Uterus (tissue), 4 donors: ENCODE measurements around the gene BTBD9. TPM values are rescaled to one million over a fixed set of nuclear protein-coding genes. Genes with fewer than 3 reads are reported as not detected.

Experiments
- DNase-seq, 2 donors: peaks; one replicate each; pipeline ENCODE4 v3.0.0-alpha.2; 2019 to 2020
- H3K27ac ChIP-seq, 2 donors: fragments of 200-600 bp; sonication (generic); 1 replicate in 1 of 2; 2 replicates in 1 of 2; pipeline ENCODE4 v1.5.1; 2016 to 2018
- H3K27me3 ChIP-seq, 2 donors: fragments of 200-600 bp; sonication (generic); one replicate each; pipeline ENCODE4 v1.5.1; 2018 to 2019; ENCODE audit warnings: control low read depth in 1 of 2
- H3K36me3 ChIP-seq, 2 donors: fragments of 200-600 bp; sonication (generic); one replicate each; pipeline ENCODE4 v1.5.1; 2019; ENCODE audit warnings: control low read depth in 1 of 2
- H3K4me1 ChIP-seq, 2 donors: fragments of 200-600 bp; sonication (generic); one replicate each; pipeline ENCODE4 v1.5.1; 2018 to 2019; ENCODE audit warnings: control low read depth in 1 of 2
- H3K4me3 ChIP-seq, 2 donors: fragments of 200-600 bp; sonication (generic); 1 replicate in 1 of 2; 2 replicates in 1 of 2; pipeline ENCODE4 v1.5.1; 2018 to 2019; ENCODE audit warnings: mild to moderate bottlenecking in 1 of 2
- H3K9me3 ChIP-seq, 2 donors: fragments of 200-600 bp; sonication (generic); one replicate each; pipeline ENCODE4 v1.5.1; 2019; ENCODE audit warnings: control low read depth in 1 of 2
- POLR2A ChIP-seq, 2 donors: fragments of 450-650 bp; IDR thresholded peaks; one replicate each; pipeline ENCODE4 v1.6.1; 2016; ENCODE audit warnings: antibody characterized with exemption in 2 of 2, mild to moderate bottlenecking in 1 of 2, moderate library complexity in 1 of 2
- intact Hi-C: fragments of 100-400 bp; cut with DNase I; formaldehyde crosslinking; loops from one replicate; pipeline ENCODE4 v1.15.1; 2023; ENCODE audit warnings: low total_unique reads
- total RNA-seq, 4 donors: library from RNA; depleted of rRNA in 3 of 4; stranded (reverse); fragments of >200 nt in 3 of 4; gene quantifications; one replicate each; pipeline versions ENCODE4 v1.1.0 to v1.2.4, GENCODE V29; 2014 to 2023
- TF ChIP-seq, protein P1 (sequence below), 4 experiments: fragments of 200-600 bp in 2 of 4; fragments of 450-650 bp in 2 of 4; sonication (generic) in 2 of 4; IDR thresholded peaks; one replicate each; pipeline ENCODE4 v1.5.1; 2016 to 2019; ENCODE audit warnings: antibody characterized with exemption in 4 of 4, mild to moderate bottlenecking in 2 of 4, moderate library complexity in 1 of 4
- donor health status: DM: yes; HTN: yes; CAD: no.

The BTBD9 gene
- total RNA-seq, 4 donors from 2014 or later: 10.3 to 50.3 (median 34.4) TPM

DNA sequence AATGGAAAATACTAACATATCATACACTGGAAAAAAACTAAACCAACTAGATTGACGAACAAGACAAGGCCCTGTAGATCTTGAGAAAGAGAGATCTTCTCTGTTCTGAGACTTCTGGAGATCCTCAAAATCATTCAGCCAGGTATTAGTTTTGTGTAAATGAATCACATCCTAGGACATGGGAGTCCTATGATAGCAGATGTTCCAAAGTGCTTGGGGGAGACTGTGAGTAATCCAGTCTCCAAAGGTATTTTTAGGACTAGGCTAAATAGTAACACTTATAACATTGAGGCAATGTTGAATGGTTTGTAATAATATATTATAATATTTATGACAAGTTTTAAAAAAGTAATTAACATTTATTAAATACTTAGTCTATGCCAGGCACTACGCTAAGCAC lies 275.0 kb downstream of the BTBD9 start:
- Histone ChIP-seq H3K4me3 (no peak overlapping the region), H3K4me1 (no peaks in the 10 kb centered on the region), H3K9me3 (no peaks in the 10 kb centered on the region), H3K27ac (no peak overlapping the region), H3K27me3 (no peaks in the 10 kb centered on the region), H3K36me3 (no peaks in the 10 kb centered on the region)
- intact Hi-C loops: no loop called here
- TF ChIP-seq, protein P1, sequence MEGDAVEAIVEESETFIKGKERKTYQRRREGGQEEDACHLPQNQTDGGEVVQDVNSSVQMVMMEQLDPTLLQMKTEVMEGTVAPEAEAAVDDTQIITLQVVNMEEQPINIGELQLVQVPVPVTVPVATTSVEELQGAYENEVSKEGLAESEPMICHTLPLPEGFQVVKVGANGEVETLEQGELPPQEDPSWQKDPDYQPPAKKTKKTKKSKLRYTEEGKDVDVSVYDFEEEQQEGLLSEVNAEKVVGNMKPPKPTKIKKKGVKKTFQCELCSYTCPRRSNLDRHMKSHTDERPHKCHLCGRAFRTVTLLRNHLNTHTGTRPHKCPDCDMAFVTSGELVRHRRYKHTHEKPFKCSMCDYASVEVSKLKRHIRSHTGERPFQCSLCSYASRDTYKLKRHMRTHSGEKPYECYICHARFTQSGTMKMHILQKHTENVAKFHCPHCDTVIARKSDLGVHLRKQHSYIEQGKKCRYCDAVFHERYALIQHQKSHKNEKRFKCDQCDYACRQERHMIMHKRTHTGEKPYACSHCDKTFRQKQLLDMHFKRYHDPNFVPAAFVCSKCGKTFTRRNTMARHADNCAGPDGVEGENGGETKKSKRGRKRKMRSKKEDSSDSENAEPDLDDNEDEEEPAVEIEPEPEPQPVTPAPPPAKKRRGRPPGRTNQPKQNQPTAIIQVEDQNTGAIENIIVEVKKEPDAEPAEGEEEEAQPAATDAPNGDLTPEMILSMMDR (IDR thresholded peaks at IDR 0.05): no peak
- no peak for TF ChIP-seq POLR2A (IDR thresholded peaks at IDR 0.05)
- DNase-seq: no peak

DNA sequence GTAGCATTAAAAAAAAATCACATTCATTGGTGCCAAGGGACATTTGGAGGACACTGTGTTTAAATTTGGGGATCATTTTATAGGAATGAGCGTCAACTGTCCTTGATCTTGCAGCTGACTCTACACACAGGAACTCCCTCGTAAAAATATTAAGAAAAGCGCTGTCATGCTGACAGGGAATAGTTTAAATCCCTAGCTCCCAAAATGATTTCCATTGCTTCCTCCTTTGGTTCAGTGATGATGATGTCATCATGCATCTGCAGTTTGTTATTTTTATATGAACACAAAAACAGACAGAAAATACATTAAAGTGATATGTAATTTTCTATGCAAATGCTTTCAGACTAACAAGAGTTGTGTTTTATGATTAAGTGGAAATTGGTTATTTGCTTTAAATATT lies 275.6 kb downstream of the BTBD9 start:
- TF ChIP-seq, protein P1 (IDR thresholded peaks at IDR 0.05): no peak
- no peak for TF ChIP-seq POLR2A (IDR thresholded peaks at IDR 0.05)
- no peak for DNase-seq
- Histone ChIP-seq H3K9me3 (no peaks in the 10 kb centered on the region), H3K4me3 (no peak overlapping the region), H3K4me1 (no peaks in the 10 kb centered on the region), H3K27me3 (no peaks in the 10 kb centered on the region), H3K27ac (no peak overlapping the region), H3K36me3 (no peaks in the 10 kb centered on the region)
- intact Hi-C loops: no loop called here

DNA sequence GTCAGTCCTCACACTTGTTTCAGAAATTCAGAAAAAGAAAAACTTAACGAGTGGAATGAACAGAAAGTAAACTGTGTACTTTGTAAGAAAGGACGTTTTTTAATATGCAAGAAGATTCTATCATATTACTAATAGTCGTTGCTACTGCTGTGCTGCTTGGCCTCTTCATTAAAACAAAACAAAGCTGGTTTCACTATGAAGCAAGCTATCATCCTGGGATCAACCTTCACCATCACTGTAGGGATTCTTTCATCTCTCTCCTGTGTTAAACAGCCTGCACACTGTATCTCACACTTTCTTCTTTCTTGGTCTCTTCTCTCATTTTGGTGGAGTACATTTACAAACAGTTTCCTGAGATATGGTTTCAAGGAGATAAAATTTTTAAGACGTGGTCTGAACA lies 284.2 kb downstream of the BTBD9 start:
- peaks cover 0 to 3% of the 10 kb centered on the region in 2 donors for H3K4me1 ChIP-seq
- no peak overlapping the region for H3K27ac ChIP-seq
- H3K4me3 ChIP-seq: no peak overlapping the region
- no peak for DNase-seq
- no peaks in the 10 kb centered on the region for H3K36me3 ChIP-seq
- H3K27me3 ChIP-seq: no peaks in the 10 kb centered on the region
- no peak for TF ChIP-seq POLR2A (IDR thresholded peaks at IDR 0.05)
- TF ChIP-seq, protein P1 (IDR thresholded peaks at IDR 0.05): no peak
- intact Hi-C loops: no loop called here
- no peaks in the 10 kb centered on the region for H3K9me3 ChIP-seq

DNA sequence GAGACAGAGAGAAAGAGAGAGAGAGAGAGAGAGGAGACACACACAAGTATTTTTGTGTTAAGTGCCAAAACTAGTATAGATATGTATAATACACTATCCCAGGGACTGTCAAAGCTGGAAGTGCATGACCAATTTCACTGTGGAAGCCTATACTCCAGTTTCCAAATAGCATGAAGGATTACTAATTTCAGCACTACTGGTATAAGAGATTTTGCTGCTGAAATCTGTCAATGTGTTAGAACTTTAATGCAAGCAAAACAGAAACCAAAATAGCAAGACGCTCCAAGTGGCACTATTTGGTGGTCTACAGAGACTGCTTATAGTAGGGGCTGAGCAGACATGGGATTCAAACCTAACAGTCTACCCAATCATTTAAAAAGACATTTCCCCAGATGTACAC lies 284.8 kb downstream of the BTBD9 start:
- DNase-seq: no peak
- TF ChIP-seq POLR2A (IDR thresholded peaks at IDR 0.05): no peak
- TF ChIP-seq, protein P1 (IDR thresholded peaks at IDR 0.05): no peak
- peaks cover 0 to 9% of the 10 kb centered on the region in 2 donors for H3K4me1 ChIP-seq
- no peak overlapping the region for H3K4me3 ChIP-seq
- no peaks in the 10 kb centered on the region for H3K9me3 ChIP-seq
- H3K27me3 ChIP-seq: no peaks in the 10 kb centered on the region
- intact Hi-C loops: no loop called here
- no peak overlapping the region for H3K27ac ChIP-seq
- no peaks in the 10 kb centered on the region for H3K36me3 ChIP-seq

DNA sequence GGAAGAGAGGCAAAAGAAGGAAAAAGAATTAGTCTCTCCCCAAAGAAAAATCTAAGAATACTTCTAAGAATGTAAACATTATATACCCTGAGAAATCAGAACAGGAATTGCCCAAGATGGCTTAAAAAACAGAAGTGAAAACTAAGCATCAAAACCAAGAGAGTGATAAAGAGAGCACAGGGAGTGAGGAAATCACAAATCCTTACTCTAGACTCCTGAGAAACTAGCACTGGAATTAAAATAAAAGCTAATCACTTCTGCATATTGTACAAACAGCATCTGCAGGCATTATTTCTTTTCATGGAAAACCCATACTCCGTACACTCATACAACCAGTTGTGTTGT lies 285.7 kb downstream of the BTBD9 start:
- Histone ChIP-seq H3K27ac (no peak overlapping the region), H3K4me3 (no peak overlapping the region), H3K4me1 (peaks cover 0 to 10% of the 10 kb centered on the region in 2 donors), H3K27me3 (no peaks in the 10 kb centered on the region), H3K9me3 (no peaks in the 10 kb centered on the region), H3K36me3 (no peaks in the 10 kb centered on the region)
- DNase-seq: no peak
- intact Hi-C loops: no loop called here
- TF ChIP-seq POLR2A (IDR thresholded peaks at IDR 0.05): no peak
- TF ChIP-seq, protein P1 (IDR thresholded peaks at IDR 0.05): no peak
